K562 (cell line): ENCODE results near the gene ACAD10. TPM values are rescaled to one million over a fixed set of nuclear protein-coding genes. Genes with fewer than 3 reads are reported as not detected.

Source experiments
- ATAC-seq: fragments of 200-7000 bp; cut with Tn5 transposase; 3 replicates; pipeline ENCODE4 v1.9.1; 2020; ENCODE audit warnings: moderate library complexity
- BruUV-seq: library from RNA; stranded (reverse); fragments of 400-500 nt; replicated peaks from 2 replicates; lab custom pipeline; 2021; lab: Mats Ljungman, UMichigan
- CTCF ChIA-PET: fragments of 300-600 bp; formaldehyde crosslinking; extraction: SDS; loops from one replicate; lab custom pipeline; 2021; ENCODE audit warnings: low intra/inter-chr PET ratio; lab: Yijun Ruan, JAX
- POLR2A ChIA-PET: fragments of 300-600, 350-650 bp; sonication (Branson Sonifier 250); formaldehyde crosslinking; extraction: SDS; loops from one replicate; lab custom pipeline; 2021; ENCODE audit warnings: antibody characterized with exemption, inconsistent platforms; lab: Yijun Ruan, JAX
- DNase-seq, 4 experiments: peaks; one replicate each; pipeline versions ENCODE4 v3.0.0 to v3.0.0-alpha.2; 2011 to 2018; ENCODE audit warnings: low spot score in 3 of 4, mixed read lengths in 3 of 4; ENCODE audit errors: extremely low read depth in 1 of 4
- FAIRE-seq: peaks from 2 replicates; lab custom pipeline; 2011; peaks lifted over from hg19 to GRCh38; lab: Jason Lieb, UNC
- H2AFZ ChIP-seq: 2 replicates; pipeline ENCODE4 v1.6.0; 2011; ENCODE audit warnings: low read depth, low read length, control low read depth, inconsistent platforms
- H3K27ac ChIP-seq: fragments of 200-600 bp; 3 replicates; pipeline ENCODE4 v1.8.0; 2011; ENCODE audit warnings: low read depth, mild to moderate bottlenecking, control low read depth, inconsistent platforms, low read length, moderate library complexity, mixed read lengths; ENCODE audit errors: extremely low read depth
- H3K27me3 ChIP-seq, 2 experiments: fragments of 300-600 bp in 1 of 2; 2 replicates in 1 of 2; 3 replicates in 1 of 2; pipeline versions ENCODE4 v1.6.0 to v1.8.0; 2011; ENCODE audit warnings: inconsistent platforms in 2 of 2, low read length in 2 of 2, mild to moderate bottlenecking in 1 of 2, mixed read lengths in 1 of 2, moderate library complexity in 1 of 2; ENCODE audit not compliant: control insufficient read depth in 2 of 2, insufficient read depth in 2 of 2
- H3K36me3 ChIP-seq: fragments of 300-600 bp; 3 replicates; pipeline ENCODE4 v1.8.0; 2011; ENCODE audit warnings: mild to moderate bottlenecking, low read length, inconsistent platforms; ENCODE audit not compliant: control insufficient read depth, insufficient read depth
- H3K4me1 ChIP-seq, 2 experiments: fragments of 200-600 bp in 1 of 2; replicated peaks in 1 of 2; 2 replicates in 1 of 2; 3 replicates in 1 of 2; pipeline versions ENCODE4 v1.5.1 to v1.8.0; 2011; ENCODE audit warnings: inconsistent platforms in 2 of 2, low read length in 2 of 2, mild to moderate bottlenecking in 1 of 2, mixed read lengths in 1 of 2, moderate library complexity in 1 of 2; ENCODE audit not compliant: control insufficient read depth in 2 of 2, insufficient read depth in 2 of 2
- H3K4me2 ChIP-seq: 2 replicates; pipeline ENCODE4 v1.6.1; 2011; ENCODE audit warnings: low read length, control low read depth, inconsistent platforms, mixed read lengths; ENCODE audit not compliant: insufficient read depth
- H3K4me3 ChIP-seq: fragments of 200-600 bp; sonication (generic), shearing (Covaris generic); 2 replicates; pipeline ENCODE4 v1.5.1; 2016; ENCODE audit warnings: control low read depth, inconsistent platforms
- H3K79me2 ChIP-seq: fragments of 200-600 bp; 3 replicates; pipeline ENCODE4 v1.8.0; 2011; ENCODE audit warnings: low read length, inconsistent platforms; ENCODE audit not compliant: control insufficient read depth, insufficient read depth
- H3K9ac ChIP-seq, 2 experiments: 2 replicates each; pipeline versions ENCODE4 v1.6.0 to v1.6.1; 2011; ENCODE audit warnings: low read depth in 2 of 2, low read length in 2 of 2, control low read depth in 1 of 2, inconsistent platforms in 1 of 2, mild to moderate bottlenecking in 1 of 2, mixed read lengths in 1 of 2; ENCODE audit not compliant: insufficient read depth in 1 of 2
- H3K9me1 ChIP-seq: one replicate; pipeline ENCODE4 v1.6.0; 2011; ENCODE audit warnings: inconsistent platforms, mild to moderate bottlenecking, low read length, moderate library complexity; ENCODE audit not compliant: control insufficient read depth, insufficient read depth
- H3K9me3 ChIP-seq: replicated peaks from 2 replicates; pipeline ENCODE4 v1.5.1; 2011; ENCODE audit warnings: low read depth, low read length, inconsistent platforms; ENCODE audit not compliant: control insufficient read depth, insufficient read depth
- H4K20me1 ChIP-seq: replicated peaks from 2 replicates; pipeline ENCODE4 v1.6.1; 2011; ENCODE audit warnings: low read length, inconsistent platforms, mixed read lengths; ENCODE audit not compliant: control insufficient read depth, insufficient read depth
- HMGN3 ChIP-seq: IDR thresholded peaks from 2 replicates; pipeline ENCODE4 v1.6.1; 2011; ENCODE audit warnings: borderline replicate concordance, low read depth, mild to moderate bottlenecking, mixed read lengths, low read length; ENCODE audit not compliant: insufficient read length; ENCODE audit errors: extremely low read depth
- KLF6 ChIP-seq: fragments of 250-450 bp; sonication (Bioruptor Pico); IDR thresholded peaks from 2 replicates; pipeline ENCODE4 v1.4.0; 2020; ENCODE audit warnings: mild to moderate bottlenecking, moderate library complexity, borderline replicate concordance
- LCOR ChIP-seq: sonication (generic); formaldehyde crosslinking; IDR thresholded peaks from 2 replicates; pipeline ENCODE4 v1.8.0; 2022; ENCODE audit warnings: mild to moderate bottlenecking, missing genetic modification reagents
- MTA1 ChIP-seq: fragments of 450-650 bp; IDR thresholded peaks from 2 replicates; pipeline ENCODE4 v1.6.1; 2017; ENCODE audit warnings: borderline replicate concordance
- POLR3A ChIP-seq: IDR thresholded peaks from 2 replicates; pipeline ENCODE4 v1.6.1; 2011; ENCODE audit warnings: borderline replicate concordance, mild to moderate bottlenecking, moderate library complexity; ENCODE audit not compliant: insufficient read length, insufficient read depth; ENCODE audit errors: extremely low read depth
- POLR3G ChIP-seq: IDR thresholded peaks from 2 replicates; pipeline ENCODE4 v1.6.1; 2011; ENCODE audit not compliant: insufficient read length, insufficient replicate concordance; ENCODE audit errors: extremely low read depth
- SAFB2 ChIP-seq: fragments of 200-400 bp; formaldehyde crosslinking; IDR thresholded peaks from 2 replicates; pipeline ENCODE4 v1.6.1; 2018; ENCODE audit warnings: borderline replicate concordance, low read length, low read depth, moderate library complexity; ENCODE audit not compliant: severe bottlenecking
- TCF3 ChIP-seq: sonication (generic); formaldehyde crosslinking; IDR thresholded peaks from 2 replicates; pipeline ENCODE4 v1.4.0; 2020; ENCODE audit warnings: mild to moderate bottlenecking, missing genetic modification reagents
- ZNF121 ChIP-seq: sonication (generic); formaldehyde crosslinking; conservative IDR thresholded peaks from 2 replicates; pipeline ENCODE4 v1.8.0; 2022; ENCODE audit warnings: missing genetic modification reagents
- WGBS: fragments of 100-300 bp; shearing (Covaris generic); methylation state at CpG from one replicate; pipeline ENCODE4 v1.1.6; 2016; ENCODE audit warnings: low coverage, mixed read lengths; ENCODE audit not compliant: insufficient coverage; ENCODE audit errors: missing lambda C conversion rate; 5-methylcytosine and 5-hydroxymethylcytosine counted together
- in situ Hi-C: fragments of 300-500 bp; cut with MboI; formaldehyde crosslinking; loops from 4 replicates; pipeline ENCODE4 v1.15.0; 2018; ENCODE audit warnings: inconsistent platforms, mixed read lengths
- intact Hi-C: fragments of 100-400 bp; cut with micrococcal nuclease; formaldehyde crosslinking; loops from 2 replicates; pipeline ENCODE4 v1.14.2; 2022
- polyA plus RNA-seq, 8 experiments: library from polyadenylated mRNA; depleted of rRNA in 4 of 8; stranded (reverse) in 5 of 8; unstranded in 3 of 8; fragments of >200 nt; fragmentation: Nextera tagmentation in 2 of 8; fragmentation: Illumina TruSeq in 1 of 8; extraction: Ambion mirVana in 2 of 8; extraction: Trizol in 1 of 8; gene quantifications; 2 replicates each; pipeline versions ENCODE4 v1.2.1 to v1.2.3, GENCODE V29; 2011 to 2014; ENCODE audit warnings: inconsistent platforms in 1 of 8, missing spikeins in 1 of 8
- total RNA-seq, 7 experiments: library from RNA; depleted of rRNA in 6 of 7; stranded (reverse); fragments of >200 nt in 6 of 7; fragmentation: Illumina TruSeq in 2 of 7; extraction: Trizol in 2 of 7; gene quantifications; 2 replicates each; pipeline versions ENCODE4 v1.2.1 to v1.2.3, GENCODE V29; 2011 to 2021; ENCODE audit warnings: low replicate concordance in 1 of 7
- TF ChIP-seq, protein P1 (sequence below): fragments of 250-450 bp; sonication (Bioruptor Pico); IDR thresholded peaks from 2 replicates; pipeline ENCODE4 v1.8.0; 2021; ENCODE audit warnings: moderate library complexity, mild to moderate bottlenecking, inconsistent platforms
- TF ChIP-seq, protein P2 (sequence below): fragments of 250-450 bp; sonication (Bioruptor Pico); IDR thresholded peaks from 2 replicates; pipeline ENCODE4 v1.8.0; 2022; ENCODE audit warnings: inconsistent platforms, mild to moderate bottlenecking, moderate library complexity, borderline replicate concordance

Gene ACAD10
- total and polyA plus RNA-seq, 9 of the 15 experiments (the other 6 are each of a cell fraction or from before 2014, with no cell fraction given), result 2.3 to 19.2 (median 12.0) TPM

DNA sequence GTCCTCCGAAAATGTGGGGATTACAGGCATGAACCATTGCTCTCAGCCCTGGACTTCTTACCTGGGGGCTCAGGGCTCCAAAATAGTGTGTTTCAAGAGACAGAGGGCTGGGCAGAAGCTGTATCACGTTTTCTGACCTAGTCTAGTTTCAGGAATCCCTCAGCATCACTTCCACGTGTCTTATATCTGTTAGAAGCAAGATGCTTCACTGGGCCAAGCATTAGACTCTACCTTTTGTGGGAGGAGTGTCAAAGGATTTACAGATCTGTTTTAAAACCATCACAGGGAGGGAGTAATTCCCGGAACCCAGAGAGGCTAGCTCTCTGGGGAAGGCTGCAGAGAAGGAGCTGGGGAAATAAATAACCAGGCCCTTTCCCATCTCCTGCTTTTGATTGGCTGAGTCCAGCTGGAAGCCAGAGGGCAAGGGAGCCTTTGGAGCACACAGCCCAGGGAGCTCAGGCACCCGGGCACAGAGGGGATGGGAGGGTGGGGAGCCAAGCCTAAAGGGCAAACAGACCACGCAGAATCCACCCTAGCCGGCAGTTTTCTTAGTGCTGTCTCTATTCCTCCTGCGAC is 47.6 kb downstream of the ACAD10 start:
- H3K27ac ChIP-seq, result no peak overlapping the region
- WGBS, result 48% methylated on average over 4 of the region's 8 CpGs
- H3K4me2 ChIP-seq, result no peak overlapping the region
- POLR2A ChIA-PET, result no interaction called here
- no peaks in the 10 kb centered on the region for H3K79me2 ChIP-seq
- ATAC-seq (no peak; the same call in 2 of the 3 replicates), DNase-seq (peak in 1 of 4 experiments; percentile 6), FAIRE-seq (no peak)
- no peaks in the 10 kb centered on the region for H3K9me3 ChIP-seq
- no TSS peak for BruUV-seq
- no peaks in the 10 kb centered on the region for H4K20me1 ChIP-seq
- H3K9ac ChIP-seq, result no peak overlapping the region
- TF ChIP-seq, protein P1, sequence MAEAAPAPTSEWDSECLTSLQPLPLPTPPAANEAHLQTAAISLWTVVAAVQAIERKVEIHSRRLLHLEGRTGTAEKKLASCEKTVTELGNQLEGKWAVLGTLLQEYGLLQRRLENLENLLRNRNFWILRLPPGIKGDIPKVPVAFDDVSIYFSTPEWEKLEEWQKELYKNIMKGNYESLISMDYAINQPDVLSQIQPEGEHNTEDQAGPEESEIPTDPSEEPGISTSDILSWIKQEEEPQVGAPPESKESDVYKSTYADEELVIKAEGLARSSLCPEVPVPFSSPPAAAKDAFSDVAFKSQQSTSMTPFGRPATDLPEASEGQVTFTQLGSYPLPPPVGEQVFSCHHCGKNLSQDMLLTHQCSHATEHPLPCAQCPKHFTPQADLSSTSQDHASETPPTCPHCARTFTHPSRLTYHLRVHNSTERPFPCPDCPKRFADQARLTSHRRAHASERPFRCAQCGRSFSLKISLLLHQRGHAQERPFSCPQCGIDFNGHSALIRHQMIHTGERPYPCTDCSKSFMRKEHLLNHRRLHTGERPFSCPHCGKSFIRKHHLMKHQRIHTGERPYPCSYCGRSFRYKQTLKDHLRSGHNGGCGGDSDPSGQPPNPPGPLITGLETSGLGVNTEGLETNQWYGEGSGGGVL (CRISPR knock-in tag), result no peak
- TF ChIP-seq SAFB2 (no peak), HMGN3 (no peak), MTA1 (no peak), POLR3G (no peak), ZNF121 (CRISPR knock-in tag) (no peak), LCOR (CRISPR knock-in tag) (no peak), POLR3A (no peak), TCF3 (CRISPR knock-in tag) (no peak), KLF6 (no peak)
- TF ChIP-seq, protein P2, sequence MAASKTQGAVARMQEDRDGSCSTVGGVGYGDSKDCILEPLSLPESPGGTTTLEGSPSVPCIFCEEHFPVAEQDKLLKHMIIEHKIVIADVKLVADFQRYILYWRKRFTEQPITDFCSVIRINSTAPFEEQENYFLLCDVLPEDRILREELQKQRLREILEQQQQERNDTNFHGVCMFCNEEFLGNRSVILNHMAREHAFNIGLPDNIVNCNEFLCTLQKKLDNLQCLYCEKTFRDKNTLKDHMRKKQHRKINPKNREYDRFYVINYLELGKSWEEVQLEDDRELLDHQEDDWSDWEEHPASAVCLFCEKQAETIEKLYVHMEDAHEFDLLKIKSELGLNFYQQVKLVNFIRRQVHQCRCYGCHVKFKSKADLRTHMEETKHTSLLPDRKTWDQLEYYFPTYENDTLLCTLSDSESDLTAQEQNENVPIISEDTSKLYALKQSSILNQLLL (CRISPR knock-in tag), result no peak
- H3K36me3 ChIP-seq, result peaks cover 10% of the 10 kb centered on the region; the same call in 2 of the 3 replicates
- no peak overlapping the region for H2AFZ ChIP-seq
- in situ Hi-C loops (no loop called here), intact Hi-C loops (no loop called here)
- H3K4me1 ChIP-seq, result peaks cover 0 to 5% of the 10 kb centered on the region in 2 experiments; a peak in 2 of 5 replicates
- H3K9me1 ChIP-seq, result no peaks in the 10 kb centered on the region
- CTCF ChIA-PET, result no interaction called here
- no peaks in the 10 kb centered on the region for H3K27me3 ChIP-seq
- H3K4me3 ChIP-seq, result no peak overlapping the region
